GM20431 (cell line): ENCODE measurements around the gene KLF4.

Experiments used
- in situ Hi-C: fragments of 300-500 bp; cut with MseI, MboI; formaldehyde crosslinking; loops from one replicate; pipeline ENCODE4 v1.15.0; 2020; ENCODE audit warnings: low sequenced_read_pairs; ENCODE audit not compliant: unreplicated experiment

Gene KLF4

GRCh38 chr9:107488375-107489143 lies 1.0 kb downstream of the KLF4 start:
- in situ Hi-C loops, result no loop called here

- in situ Hi-C loops, result no loop called here
Observed at GRCh38 chr9:107487521-107488374, 1.8 kb downstream of the KLF4 start.

- in situ Hi-C loops, result no loop called here
Observed at GRCh38 chr9:107486674-107487520, 2.7 kb downstream of the KLF4 start.

- in situ Hi-C loops, result no loop called here
Observed at GRCh38 chr9:107485458-107486043, 4.0 kb downstream of the KLF4 start.

- in situ Hi-C loops, result no loop called here
Observed at GRCh38 chr9:107484117-107484723, 5.3 kb downstream of the KLF4 start.

- in situ Hi-C loops, result no loop called here
Observed at GRCh38 chr9:107483666-107484065, 5.9 kb downstream of the KLF4 start.

GRCh38 chr9:107481035-107481434 lies 8.5 kb downstream of the KLF4 start:
- in situ Hi-C loops, result no loop called here

GRCh38 chr9:107480386-107480789 lies 9.2 kb downstream of the KLF4 start:
- in situ Hi-C loops, result no loop called here

- in situ Hi-C loops, result no loop called here
Observed at GRCh38 chr9:107478805-107479204, 10.8 kb downstream of the KLF4 start.

GRCh38 chr9:107474124-107474523 lies 15.4 kb downstream of the KLF4 start:
- in situ Hi-C loops, result loop anchor here (25.0 kb wide), 1 partner anchor 1088 kb away; no protein-coding TSS in a partner anchor

- in situ Hi-C loops, result loop anchor here (25.0 kb wide), 1 partner anchor 1090 kb away; no protein-coding TSS in a partner anchor
Observed at GRCh38 chr9:107472581-107473340, 16.8 kb downstream of the KLF4 start.

GRCh38 chr9:107471552-107471951 lies 18.0 kb downstream of the KLF4 start:
- in situ Hi-C loops, result loop anchor here (25.0 kb wide), 1 partner anchor 1091 kb away; no protein-coding TSS in a partner anchor

- in situ Hi-C loops, result loop anchor here (25.0 kb wide), 1 partner anchor 1095 kb away; no protein-coding TSS in a partner anchor
Observed at GRCh38 chr9:107467416-107467815, 22.2 kb downstream of the KLF4 start.

GRCh38 chr9:107466826-107467225 lies 22.7 kb downstream of the KLF4 start:
- in situ Hi-C loops, result loop anchor here (25.0 kb wide), 1 partner anchor 1095 kb away; no protein-coding TSS in a partner anchor

- in situ Hi-C loops, result loop anchor here (25.0 kb wide), 1 partner anchor 1097 kb away; no protein-coding TSS in a partner anchor
Observed at GRCh38 chr9:107465467-107466451, 23.8 kb downstream of the KLF4 start.

GRCh38 chr9:107464516-107464915 lies 25.1 kb downstream of the KLF4 start:
- in situ Hi-C loops, result loop anchor here (25.0 kb wide), 1 partner anchor 1098 kb away; no protein-coding TSS in a partner anchor

- in situ Hi-C loops, result loop anchor here (25.0 kb wide), 1 partner anchor 1100 kb away; no protein-coding TSS in a partner anchor
Observed at GRCh38 chr9:107462691-107463090, 26.9 kb downstream of the KLF4 start.
